GDM1 (cell line): Measurements from ENCODE around the gene GRM7.
A peak's percentile ranks its signal among the peaks of the same experiment; 100 is the strongest.

Experiments
- DNase-seq: peaks from one replicate; lab custom pipeline; 2025; lab: John Stamatoyannopoulos, UW

Gene GRM7

GRCh38 chr3:7657214-7658112 lies 796.5 kb downstream of the GRM7 start:
- DNase-seq, result no peak

- no peak for DNase-seq
Measured at GRCh38 chr3:7658294-7658693, 797.4 kb downstream of the GRM7 start.

- no peak for DNase-seq
Measured at GRCh38 chr3:7659079-7659478, 798.2 kb downstream of the GRM7 start.

- DNase-seq, result no peak
Measured at GRCh38 chr3:7663771-7664170, 802.9 kb downstream of the GRM7 start.

DNA sequence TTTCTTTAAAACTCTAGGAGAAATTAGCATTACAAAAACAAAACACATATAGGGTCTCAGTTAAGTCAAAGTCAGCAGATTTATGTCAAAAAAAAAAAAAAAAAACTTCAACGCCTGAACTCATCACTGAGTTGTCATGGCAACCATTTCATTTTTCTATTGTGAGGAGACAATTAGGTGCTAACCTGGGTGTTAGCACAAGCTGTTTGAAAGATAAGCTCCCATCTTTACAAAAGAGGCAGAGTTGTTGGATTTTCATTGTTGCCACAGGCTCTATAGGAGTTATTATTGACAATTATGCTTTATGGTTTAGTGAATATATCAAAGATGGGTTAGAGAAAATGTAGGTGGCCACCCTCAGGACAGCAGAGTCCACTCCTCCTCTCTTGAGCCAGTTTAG lies 806.9 kb downstream of the GRM7 start:
- no peak for DNase-seq

DNA sequence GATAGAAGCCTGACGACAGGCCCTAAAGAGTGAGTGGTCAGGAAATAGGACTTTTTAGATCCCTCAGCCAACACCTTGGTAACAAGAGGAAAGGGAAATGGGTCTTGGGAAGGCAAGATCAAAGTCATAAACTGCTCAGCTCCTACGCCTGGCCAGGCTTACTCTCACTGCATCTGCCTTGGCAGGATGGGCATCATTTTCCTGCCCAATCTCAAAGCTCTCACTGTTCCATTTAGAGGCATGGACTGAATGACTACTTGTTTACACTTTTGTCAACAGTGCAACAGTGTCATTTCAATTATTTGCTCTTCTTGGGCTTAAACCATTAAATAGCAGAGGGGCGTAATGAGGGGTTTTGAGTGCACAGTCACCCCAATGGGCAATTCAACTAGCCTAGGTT lies 808.7 kb downstream of the GRM7 start:
- DNase-seq, result no peak

- DNase-seq, result no peak
Measured at GRCh38 chr3:7678521-7678920, 817.6 kb downstream of the GRM7 start.

GRCh38 chr3:7682822-7683229 lies 821.9 kb downstream of the GRM7 start:
- DNase-seq, result peak; percentile 72

GRCh38 chr3:7683426-7683825 lies 822.5 kb downstream of the GRM7 start:
- no peak for DNase-seq

- no peak for DNase-seq
Measured at GRCh38 chr3:7684182-7684715, 823.3 kb downstream of the GRM7 start.

DNA sequence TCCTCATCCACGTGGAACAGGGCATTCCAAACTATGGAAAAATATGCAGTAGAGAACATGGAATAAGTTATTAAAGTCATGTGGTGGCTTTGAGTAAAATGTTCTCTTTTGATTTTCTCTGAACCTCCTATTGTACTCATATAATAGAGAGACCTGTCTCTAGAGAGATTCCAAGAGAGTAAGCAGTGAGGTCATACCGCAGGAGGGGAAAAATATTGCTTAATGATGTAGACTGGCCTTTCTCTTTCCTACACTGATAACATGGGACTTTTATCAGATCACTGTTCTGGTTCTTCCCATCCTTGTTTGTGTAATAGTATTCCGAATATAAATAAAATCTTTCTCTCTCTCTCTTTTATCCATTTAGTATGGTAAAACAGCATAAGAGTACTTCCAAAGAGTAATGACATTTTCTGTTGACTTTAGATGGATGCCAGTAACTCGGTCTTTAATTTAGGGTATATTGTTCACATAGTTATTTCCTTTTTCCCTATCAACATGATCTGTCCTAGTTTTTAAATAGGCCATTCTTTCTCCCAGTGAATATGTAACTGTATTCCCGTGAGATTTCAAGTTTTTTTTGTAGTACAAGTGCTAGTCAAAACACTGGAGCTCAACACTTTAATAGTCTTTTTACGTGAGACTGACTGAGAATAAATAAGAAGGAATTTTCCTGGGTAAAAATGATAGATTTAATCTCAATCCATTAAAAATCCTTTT lies 826.7 kb downstream of the GRM7 start:
- no peak for DNase-seq

- no peak for DNase-seq
Measured at GRCh38 chr3:7692866-7693265, 832.0 kb downstream of the GRM7 start.

GRCh38 chr3:7693976-7694375 lies 833.1 kb downstream of the GRM7 start:
- DNase-seq, result no peak

- no peak for DNase-seq
Measured at GRCh38 chr3:7695049-7695448, 834.1 kb downstream of the GRM7 start.

DNA sequence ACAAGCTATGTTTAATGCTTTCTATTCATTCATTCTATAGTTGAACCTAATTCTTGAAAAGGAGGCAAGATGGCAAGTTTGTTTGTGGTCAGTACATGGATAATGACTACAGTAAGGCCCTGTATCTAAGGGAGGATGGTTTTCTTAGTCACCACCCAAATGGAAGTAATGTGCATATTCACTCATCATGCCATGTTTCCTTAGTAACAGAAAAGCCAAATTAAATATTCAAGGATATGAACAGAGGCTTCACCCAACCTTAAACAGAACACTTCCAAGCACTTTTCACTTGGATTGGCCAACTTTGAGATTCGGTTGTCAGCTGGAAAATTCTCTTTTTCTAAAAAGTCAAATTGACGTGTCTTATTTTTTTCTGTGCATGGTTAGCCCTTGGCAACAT lies 835.4 kb downstream of the GRM7 start:
- no peak for DNase-seq

DNA sequence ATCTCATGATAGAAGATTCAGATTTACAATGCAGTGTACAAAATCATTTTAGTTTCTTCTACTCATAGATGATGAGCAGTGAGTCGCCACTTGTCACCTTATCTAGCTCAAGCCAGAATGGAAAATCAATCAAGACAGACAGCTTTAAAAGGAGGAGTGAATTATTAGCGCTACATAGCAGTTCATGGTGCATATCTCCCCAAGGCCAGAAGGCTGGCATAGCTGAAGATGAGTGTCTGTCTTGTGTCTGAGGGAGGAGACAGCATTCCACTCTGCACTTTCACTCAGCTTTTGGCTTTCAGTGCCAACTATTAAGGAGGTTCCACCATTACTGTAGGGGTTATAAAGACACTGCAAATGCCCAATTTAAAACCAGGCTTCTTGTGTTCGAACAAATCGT lies 836.6 kb downstream of the GRM7 start:
- no peak for DNase-seq

GRCh38 chr3:7700539-7700938 lies 839.6 kb downstream of the GRM7 start:
- no peak for DNase-seq

DNA sequence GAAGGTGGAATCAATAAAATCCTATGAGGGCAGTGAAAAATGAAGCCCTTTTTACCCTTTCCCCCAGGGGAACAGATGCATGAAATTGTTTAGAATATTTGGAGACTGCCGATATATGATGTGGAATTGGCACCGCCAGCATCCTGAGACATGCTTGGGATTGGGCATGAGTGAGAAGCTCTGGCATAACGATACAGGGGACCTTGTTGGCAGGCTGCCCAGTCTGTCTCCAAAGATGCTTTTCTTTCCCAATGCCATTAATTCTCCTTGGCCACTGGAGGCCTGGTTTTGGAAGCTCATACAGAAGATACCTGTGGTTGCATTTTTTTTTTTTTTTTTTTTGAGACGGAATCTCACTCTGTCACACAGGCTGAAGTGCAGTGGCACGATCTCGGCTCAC lies 840.1 kb downstream of the GRM7 start:
- DNase-seq, result no peak

GRCh38 chr3:7707187-7707586 lies 846.3 kb downstream of the GRM7 start:
- no peak for DNase-seq

DNA sequence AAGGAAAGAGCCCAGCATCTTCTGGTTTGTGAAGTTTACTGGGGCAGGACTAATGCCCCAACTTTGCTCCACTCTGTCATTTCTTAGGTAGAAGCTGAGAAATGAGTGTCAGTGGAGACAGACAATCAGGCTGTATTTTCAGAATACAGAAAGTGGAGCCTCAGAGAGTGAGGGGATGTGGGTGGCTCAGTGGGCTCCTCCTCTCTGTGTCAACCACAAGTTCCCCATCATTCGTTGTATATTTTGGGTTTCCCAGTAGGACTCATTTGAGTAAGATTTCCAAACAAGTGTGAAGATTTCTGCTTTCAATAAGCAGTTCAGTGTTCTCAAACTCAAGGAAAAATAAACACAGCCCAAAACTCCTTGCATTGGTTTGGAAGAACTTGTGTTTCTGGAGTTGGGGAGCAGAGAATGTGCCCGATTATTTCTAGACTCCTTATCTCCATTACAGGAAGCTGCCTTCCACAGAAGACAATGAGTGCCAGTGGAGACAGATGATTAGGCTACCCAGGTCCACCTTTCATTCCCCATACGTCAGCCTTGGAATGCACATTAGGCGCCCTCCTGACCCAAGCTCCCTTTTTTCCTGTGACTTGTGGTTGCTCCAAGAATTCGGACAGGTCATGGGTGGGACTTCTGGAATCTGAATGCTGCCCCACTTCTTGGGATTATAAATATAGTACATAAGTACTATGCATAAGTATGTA lies 848.6 kb downstream of the GRM7 start:
- DNase-seq, result no peak

DNA sequence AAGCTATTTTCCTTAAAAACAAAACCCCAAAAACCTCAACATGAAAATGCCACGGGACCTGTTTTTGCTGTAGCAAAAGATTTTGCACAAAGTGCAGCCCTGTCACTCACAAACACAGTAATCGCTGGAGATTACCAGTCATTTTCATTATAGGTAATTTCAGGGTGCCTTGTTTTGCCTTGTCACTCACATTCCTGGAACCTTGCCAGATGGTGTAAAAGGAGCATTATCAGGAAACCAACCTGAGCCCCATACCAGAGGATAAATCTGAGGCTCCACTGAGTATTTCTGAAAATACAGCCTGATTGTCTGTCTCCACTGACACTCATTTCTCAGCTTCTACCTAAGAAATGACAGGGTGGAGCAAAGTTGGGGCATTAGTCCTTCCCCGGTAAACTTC lies 849.4 kb downstream of the GRM7 start:
- DNase-seq, result no peak

DNA sequence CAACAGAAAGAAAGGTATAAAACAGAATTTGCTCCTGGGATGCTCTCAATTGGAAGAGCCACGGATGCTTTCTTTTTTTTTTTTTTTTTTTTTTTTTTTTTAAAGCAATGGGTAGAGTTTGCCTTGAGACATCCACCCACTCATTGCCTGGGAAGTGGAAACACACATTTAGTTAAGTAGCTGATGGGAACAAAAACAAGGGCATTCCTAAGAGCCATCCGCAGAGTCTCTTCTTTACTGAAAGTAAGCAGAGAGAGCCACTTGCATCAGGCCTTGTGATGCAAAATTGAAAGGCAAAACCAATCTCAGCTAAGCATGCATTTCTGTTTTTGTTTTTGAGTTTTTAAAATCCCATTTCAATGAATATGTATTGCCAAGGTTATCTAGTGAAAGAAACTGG lies 852.8 kb downstream of the GRM7 start:
- DNase-seq, result no peak
